OCI-M1 (cell line): ENCODE measurements around the gene TGFA.

Experiments used
- DNase-seq: peaks from one replicate; lab custom pipeline; 2025; lab: John Stamatoyannopoulos, UW

Gene TGFA

GRCh38 chr2:70523996-70524965, 29.3 kb downstream of the TGFA start:
- DNase-seq = peak; percentile 4

- DNase-seq = no peak
Observed at GRCh38 chr2:70523672-70523995, 30.0 kb downstream of the TGFA start.

DNA sequence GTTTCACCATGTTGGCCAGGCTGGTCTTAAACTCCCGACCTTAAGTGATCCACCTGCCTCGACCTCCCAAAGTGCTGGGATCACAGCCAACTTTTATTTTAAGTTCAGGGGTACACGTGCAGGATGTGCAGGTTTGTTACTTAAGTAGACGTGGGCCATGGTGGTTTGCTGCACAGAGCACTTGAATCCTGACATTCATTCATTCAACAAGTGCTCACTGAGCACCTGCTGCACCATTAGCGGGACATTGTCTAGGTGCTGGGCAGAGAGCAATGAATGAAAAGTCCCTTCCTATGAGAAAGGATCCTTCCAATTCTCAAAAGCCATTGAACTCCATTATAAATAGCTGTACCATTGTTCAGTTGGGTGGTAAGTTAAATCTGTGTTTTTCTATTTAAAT, 31.0 kb downstream of the TGFA start:
- DNase-seq = no peak

DNA sequence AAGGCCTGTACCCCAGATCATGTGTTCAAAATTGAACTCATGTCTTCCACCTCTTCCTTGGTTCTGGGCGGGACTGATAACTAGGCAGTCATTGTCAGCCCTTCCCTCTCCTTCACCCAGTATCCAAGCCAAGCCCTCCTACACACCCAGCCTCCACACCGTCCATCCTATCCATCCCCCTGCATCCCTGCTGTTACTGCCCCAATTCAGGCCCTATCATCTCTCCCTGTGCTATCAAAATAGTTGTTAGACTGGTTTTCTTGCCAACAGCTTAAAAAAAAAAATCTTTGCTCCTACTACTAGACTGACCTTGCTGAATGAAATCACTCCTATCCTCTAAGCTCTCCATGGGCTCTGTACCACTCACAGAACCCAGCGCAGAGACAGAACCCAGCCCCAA, 32.8 kb downstream of the TGFA start:
- DNase-seq = no peak

- DNase-seq = no peak
Observed at GRCh38 chr2:70519453-70519852, 34.2 kb downstream of the TGFA start.

DNA sequence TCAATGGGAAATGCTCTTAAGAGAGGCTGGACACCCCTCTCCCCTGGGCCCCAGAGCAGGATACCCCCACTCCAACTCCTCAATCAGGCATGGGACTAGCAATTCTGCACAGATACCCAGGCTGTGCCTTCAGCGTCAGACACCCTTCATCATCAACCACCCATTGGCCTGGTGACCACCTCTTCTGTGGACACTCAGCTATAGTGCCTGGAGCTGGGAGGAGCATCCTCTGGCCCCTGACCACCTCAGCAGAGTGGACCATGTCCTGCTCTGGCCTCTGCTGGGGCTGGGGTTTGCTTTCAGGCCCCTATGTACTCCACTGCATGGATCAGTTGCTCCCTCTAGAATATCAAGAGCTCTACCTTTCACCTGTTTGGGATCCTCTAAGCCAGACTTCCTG, 35.1 kb downstream of the TGFA start:
- no peak for DNase-seq

DNA sequence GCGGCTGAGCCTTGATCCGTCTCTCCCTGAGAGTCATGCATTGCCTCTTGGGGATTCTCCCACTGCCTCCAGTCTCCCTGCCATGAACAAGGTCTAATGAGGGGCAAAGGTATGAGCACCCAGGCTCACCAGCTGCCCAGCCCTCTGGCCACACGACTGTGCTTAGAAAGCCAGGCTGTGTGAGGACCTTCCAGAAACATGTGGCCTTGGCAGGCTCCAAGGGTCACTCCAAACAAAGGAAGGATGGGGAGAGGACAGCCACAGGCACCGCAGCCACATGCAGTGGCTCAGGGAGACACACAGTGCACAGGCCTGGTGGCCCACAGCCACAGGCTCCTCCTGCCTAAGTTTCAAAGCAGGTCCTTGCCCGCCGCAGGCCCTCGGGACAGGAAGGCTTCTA, 35.8 kb downstream of the TGFA start:
- no peak for DNase-seq

DNA sequence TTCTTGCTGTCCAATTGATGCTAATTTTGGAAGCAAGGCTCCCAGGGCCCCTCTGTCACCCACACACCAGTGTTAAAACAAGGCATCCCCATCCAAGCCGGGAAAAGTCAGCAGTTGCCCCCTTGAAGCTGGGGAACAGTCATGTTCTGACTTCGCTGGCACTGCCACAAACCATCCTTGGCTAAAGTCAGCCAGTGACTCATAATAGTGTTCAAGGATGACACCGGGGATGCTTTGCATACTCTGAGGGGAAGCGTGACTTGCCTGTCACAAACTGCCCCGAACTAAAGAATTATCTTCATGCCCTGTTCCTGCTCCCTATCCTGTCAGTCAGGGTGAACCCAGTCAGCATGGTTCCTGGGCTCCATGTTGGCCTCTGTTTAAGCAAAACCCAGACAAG, 37.0 kb downstream of the TGFA start:
- DNase-seq = no peak

GRCh38 chr2:70515938-70516337, 37.7 kb downstream of the TGFA start:
- DNase-seq = peak; percentile 69

GRCh38 chr2:70514612-70515055, 39.0 kb downstream of the TGFA start:
- DNase-seq = no peak

- no peak for DNase-seq
Observed at GRCh38 chr2:70513738-70514137, 39.9 kb downstream of the TGFA start.

- DNase-seq = no peak
Observed at GRCh38 chr2:70511971-70512729, 41.5 kb downstream of the TGFA start.

DNA sequence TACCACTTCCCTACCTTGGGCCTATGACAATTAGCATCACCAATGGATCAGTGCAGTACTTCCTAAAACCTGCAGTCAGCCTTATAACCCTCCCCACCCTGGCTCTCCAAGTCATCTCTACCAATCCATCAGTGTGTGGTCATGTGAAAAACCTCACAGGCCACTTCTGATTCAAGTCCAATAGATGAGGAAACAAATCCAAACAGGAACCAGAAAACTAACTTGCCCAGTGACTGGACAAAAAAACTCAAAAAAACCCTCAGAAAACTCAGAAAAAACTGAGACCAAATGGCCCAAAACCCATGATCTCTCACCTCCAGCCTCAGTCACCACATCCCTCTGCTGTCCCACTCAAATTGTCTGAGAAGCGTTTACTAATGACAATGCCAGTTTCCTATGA, 43.3 kb downstream of the TGFA start:
- DNase-seq = peak; percentile 1

- no peak for DNase-seq
Observed at GRCh38 chr2:70509565-70509964, 44.1 kb downstream of the TGFA start.

GRCh38 chr2:70508711-70509462, 44.7 kb downstream of the TGFA start:
- DNase-seq = no peak

DNA sequence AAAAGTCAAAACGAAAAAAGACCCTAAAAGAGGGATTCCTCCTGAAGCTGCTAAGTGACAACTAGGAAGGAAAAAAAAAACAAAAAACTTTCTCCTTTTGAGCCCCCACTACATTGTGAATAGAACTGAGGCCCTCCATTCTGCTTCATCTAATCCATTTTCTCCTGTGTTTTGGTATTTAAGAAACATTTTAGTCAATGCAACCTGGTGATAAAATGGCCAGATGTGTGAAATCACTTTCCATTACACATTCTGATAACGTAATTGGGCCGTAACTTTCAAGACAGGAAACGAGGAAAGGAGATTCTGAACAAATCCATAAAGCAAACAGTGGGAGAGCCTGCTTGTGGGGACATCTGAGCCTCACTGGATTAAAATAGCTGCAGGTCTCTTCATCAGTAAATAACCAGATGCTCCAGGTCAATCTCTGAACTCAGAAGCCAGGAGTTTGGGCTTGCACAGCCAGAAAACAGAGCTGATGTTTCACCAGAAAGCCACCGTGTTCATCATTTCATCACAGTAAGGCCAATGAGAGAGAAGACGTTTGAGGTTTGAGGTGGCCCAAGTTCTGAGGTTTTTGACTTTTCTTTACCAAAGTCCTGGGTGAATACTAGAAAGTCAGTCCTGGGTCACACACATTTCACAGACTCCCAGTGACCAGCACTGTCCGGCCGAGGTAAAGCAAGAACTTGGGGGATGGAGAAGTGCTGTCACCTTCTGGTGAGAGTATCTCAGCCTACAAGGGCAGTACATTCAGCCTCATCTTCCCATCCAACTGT, 47.8 kb downstream of the TGFA start:
- no peak for DNase-seq

DNA sequence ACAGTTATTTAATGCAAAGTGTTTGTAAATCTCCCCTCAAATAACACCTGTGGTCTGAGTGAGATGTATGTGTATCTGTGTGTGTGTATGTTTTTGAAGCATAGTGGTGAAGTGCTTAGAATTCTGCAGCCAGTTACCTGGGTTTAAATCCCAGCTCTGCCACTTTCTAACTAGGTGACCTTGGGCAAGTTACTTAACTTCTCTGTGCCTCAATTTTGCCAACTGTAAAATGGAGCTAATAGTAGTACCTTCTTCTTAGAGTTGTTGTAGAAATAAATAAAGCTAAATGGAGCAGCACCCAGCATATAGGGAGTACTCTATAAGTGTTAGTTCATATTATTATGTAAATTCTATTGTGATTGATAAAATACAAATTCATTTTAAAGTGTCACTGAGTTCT, 48.9 kb downstream of the TGFA start:
- DNase-seq = no peak

DNA sequence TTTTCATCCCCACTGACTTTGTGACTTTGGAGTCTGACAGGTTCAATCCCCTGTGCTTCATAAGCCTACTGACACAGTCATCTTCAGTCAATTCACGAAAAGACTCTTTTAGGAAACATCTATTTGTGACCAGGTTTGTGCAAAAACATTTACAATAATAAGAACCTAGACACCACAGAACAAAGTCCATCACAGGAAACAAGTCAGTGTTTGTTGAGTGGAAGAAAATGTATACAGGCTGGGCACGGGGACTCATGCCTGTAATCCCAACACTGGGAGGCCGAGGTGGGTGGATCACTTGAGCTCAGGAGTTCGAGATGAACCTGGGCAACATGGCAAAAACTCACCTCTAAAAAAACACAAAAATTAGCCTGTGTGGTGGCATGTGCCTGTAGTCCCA, 49.7 kb downstream of the TGFA start:
- no peak for DNase-seq

DNA sequence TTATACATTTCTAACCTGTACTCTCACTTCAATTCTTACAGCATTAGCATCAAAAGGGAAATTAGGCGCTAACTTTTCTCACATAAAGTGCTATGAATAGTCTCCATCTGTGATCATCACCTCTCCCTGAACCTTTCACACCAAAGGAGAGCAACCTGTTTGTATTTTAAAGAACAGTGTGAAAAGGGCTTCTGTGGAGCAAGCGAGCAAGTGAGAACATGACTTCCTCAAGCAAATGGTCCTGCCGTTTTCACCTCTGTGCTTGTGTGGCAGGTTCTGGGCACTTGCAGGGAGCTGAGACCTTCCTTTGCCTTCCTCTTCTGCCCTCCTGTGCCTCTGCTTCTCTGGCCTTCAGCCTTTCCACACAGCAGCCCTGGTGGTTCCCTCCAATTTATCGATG, 51.9 kb downstream of the TGFA start:
- DNase-seq = no peak

DNA sequence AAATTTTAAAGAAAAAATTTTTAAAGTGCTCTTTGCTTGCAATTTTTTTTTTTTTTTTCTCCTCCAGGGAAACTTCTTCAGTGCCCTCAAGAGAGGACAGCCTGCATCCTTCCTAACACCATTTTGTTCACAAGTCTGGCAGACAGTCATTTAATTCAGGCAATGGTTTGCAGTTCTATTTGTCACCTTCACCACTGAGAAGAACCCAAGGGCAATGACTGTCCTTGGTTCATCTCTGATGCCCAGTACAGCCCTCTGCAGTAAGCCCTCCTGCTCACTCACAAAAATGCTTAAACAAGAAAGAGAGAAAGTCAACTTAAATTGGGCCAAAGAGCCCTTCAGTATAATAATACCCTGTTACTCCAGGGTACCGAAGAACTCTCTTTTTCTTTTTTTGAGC, 52.4 kb downstream of the TGFA start:
- DNase-seq = no peak

DNA sequence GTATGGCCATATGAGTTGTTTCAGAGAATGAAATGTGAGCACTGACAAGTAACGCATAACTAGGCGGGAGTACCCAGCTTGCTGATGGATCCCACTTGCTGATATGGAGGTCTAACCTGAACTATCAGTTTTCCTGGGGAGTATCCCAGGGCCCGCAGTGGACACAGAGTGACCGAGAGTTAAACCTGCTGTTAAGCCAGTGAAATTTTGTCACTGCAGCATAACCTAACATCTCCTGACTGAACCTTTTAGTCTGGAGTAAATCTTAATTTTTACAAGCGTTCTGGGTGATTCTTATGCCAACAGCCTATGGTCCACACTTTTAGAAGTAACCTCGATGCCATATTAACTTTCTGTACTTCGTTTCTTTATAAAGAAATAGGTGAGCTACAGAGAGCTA, 54.4 kb downstream of the TGFA start:
- no peak for DNase-seq

GRCh38 chr2:70498528-70498927, 55.1 kb downstream of the TGFA start:
- no peak for DNase-seq
